DOHH2 (cell line): Measurements from ENCODE around the gene WNT8B.

Experiments used
- CTCF ChIP-seq: fragments of 200-600 bp; sonication (generic); IDR thresholded peaks from one replicate; pipeline ENCODE4 v1.5.1; 2014; ENCODE audit warnings: antibody characterized with exemption, mild to moderate bottlenecking, low read depth, low read length; ENCODE audit not compliant: poor library complexity, severe bottlenecking
- EZH2phosphoT487 ChIP-seq: fragments of 200-600 bp; sonication (generic); IDR thresholded peaks from 2 replicates; pipeline ENCODE4 v1.6.1; 2017; ENCODE audit warnings: borderline replicate concordance, mild to moderate bottlenecking, antibody characterized with exemption, low read length, moderate library complexity, mixed read lengths

GRCh38 chr10:100515612-100516011 lies 52.8 kb downstream of the WNT8B start:
- TF ChIP-seq EZH2phosphoT487 = no peak
- no peak for TF ChIP-seq CTCF
